C4-2B (cell line): ENCODE data around the gene NPAS3.

ENCODE experiments used
- H3K27ac ChIP-seq: fragments of 450-650 bp; 2 replicates; pipeline ENCODE4 v1.5.1; 2017
- ZFX ChIP-seq: fragments of 450-650 bp; IDR thresholded peaks from 2 replicates; pipeline ENCODE4 v1.6.1; 2017
- TF ChIP-seq, protein P1 (sequence below): fragments of 450-650 bp; conservative IDR thresholded peaks from 2 replicates; pipeline ENCODE4 v1.5.1; 2017; ENCODE audit warnings: mild to moderate bottlenecking

Gene NPAS3

DNA sequence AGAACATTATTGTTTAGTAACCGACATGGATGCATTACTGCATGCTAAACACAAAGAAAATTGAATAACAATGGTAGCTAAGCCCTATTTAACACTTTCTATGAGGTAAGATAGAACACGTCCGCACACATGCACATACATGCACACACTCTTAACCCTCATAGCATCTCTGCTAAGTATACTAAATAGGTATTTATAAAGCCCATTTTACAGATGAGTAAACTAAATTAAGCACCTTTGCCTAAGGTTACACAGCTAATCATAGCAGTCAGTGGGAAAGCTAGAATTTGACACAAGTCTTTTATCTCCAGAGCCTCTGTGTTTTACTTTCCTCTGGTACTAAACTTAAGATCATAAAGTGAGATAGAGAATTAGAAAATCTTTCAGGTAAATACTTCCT, 577.2 kb downstream of the NPAS3 start:
- TF ChIP-seq ZFX = no peak
- TF ChIP-seq, protein P1, sequence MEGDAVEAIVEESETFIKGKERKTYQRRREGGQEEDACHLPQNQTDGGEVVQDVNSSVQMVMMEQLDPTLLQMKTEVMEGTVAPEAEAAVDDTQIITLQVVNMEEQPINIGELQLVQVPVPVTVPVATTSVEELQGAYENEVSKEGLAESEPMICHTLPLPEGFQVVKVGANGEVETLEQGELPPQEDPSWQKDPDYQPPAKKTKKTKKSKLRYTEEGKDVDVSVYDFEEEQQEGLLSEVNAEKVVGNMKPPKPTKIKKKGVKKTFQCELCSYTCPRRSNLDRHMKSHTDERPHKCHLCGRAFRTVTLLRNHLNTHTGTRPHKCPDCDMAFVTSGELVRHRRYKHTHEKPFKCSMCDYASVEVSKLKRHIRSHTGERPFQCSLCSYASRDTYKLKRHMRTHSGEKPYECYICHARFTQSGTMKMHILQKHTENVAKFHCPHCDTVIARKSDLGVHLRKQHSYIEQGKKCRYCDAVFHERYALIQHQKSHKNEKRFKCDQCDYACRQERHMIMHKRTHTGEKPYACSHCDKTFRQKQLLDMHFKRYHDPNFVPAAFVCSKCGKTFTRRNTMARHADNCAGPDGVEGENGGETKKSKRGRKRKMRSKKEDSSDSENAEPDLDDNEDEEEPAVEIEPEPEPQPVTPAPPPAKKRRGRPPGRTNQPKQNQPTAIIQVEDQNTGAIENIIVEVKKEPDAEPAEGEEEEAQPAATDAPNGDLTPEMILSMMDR = no peak
- H3K27ac ChIP-seq = no peak overlapping the region

GRCh38 chr14:33516898-33517436, 578.3 kb downstream of the NPAS3 start:
- TF ChIP-seq ZFX = no peak
- TF ChIP-seq, protein P1 = no peak
- H3K27ac ChIP-seq = no peak overlapping the region

DNA sequence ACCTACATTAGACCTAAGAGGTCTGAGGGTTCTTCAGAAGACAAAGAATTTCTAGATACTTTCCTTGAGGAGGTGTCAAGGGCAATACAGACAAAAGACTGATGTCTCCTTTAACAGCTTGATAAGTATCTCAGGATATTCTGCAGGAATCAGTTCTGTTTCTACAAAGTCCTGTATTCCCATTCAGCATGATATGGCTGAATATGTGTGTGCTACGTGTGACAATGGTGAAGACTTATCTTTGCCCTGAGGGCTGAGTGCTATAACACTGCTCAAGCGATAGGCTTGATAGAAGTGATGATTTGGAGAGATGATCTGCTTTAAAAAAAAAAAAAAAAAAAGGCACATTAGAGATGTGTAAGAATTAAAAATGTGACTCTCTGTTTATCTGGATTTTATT, 582.5 kb downstream of the NPAS3 start:
- no peak overlapping the region for H3K27ac ChIP-seq
- TF ChIP-seq, protein P1 = no peak
- no peak for TF ChIP-seq ZFX

GRCh38 chr14:33524244-33524643, 585.6 kb downstream of the NPAS3 start:
- H3K27ac ChIP-seq = no peak overlapping the region
- no peak for TF ChIP-seq ZFX
- TF ChIP-seq, protein P1 = no peak

DNA sequence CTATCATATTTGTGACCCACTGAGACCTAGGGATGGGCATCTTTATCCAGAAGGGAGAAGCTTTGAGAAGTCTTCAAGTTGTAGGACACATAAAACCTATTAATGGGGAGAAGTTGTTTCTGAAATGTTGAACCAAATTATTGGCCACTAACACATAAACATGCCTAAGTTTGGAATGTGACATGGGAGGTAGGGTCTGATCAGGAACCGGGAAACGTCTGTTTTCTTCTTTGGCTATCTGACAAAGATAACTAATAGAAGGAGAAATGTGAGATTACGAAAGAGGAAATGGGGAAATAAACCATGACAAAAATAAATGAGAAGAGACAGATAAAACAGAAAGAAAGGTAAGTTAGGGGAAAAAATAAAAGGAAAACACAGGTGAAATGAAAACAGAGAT, 586.9 kb downstream of the NPAS3 start:
- H3K27ac ChIP-seq = no peak overlapping the region
- no peak for TF ChIP-seq ZFX
- TF ChIP-seq, protein P1 = no peak

DNA sequence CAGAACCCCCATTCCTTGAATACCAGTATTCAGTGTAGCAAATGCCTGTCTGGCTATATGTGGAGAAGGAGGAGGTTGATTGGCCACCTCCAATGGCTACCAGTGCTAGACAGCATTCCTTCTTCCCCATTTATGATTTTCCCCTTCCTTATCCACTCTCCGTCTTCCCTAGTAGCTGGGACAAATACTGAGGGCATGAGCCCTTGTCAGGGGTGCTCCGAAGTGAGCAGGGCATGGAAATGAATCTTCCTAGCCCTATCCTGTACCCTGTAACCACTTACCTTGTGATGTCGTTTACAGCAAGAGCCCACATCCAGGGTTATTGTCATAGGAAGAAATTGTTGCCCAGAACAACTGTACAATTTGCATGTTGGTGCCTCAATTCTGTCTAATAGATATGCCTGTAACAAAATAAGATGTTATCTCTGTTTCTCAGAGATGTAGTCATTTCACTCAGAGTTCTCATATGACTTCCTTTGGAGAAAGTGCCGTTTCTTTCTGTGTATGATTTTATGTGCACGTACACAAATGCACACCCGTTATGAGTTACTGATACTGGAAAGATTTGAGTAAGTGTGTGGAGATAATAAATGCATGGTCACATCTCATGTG, 588.5 kb downstream of the NPAS3 start:
- H3K27ac ChIP-seq = no peak overlapping the region
- TF ChIP-seq, protein P1 = no peak
- TF ChIP-seq ZFX = no peak

- no peak overlapping the region for H3K27ac ChIP-seq
- TF ChIP-seq ZFX = no peak
- TF ChIP-seq, protein P1 = no peak
Measured at GRCh38 chr14:33528655-33529054, 590.0 kb downstream of the NPAS3 start.
